ENCODE data around the gene SNED1.

SNED1 gene

GRCh38 chr2:241043581-241043980 is 45.2 kb downstream of the SNED1 start:
- DNase-seq (ENCODE audit: extremely low read depth in 1 of 2, low read depth in 1 of 2), result no peak

GRCh38 chr2:241047253-241048010 is 49.0 kb downstream of the SNED1 start:
- no peak for DNase-seq (ENCODE audit: extremely low read depth in 1 of 2, low read depth in 1 of 2)

GRCh38 chr2:241048149-241048948 is 49.9 kb downstream of the SNED1 start:
- DNase-seq (ENCODE audit: extremely low read depth in 1 of 2, low read depth in 1 of 2), result no peak

- DNase-seq (ENCODE audit: extremely low read depth in 1 of 2, low read depth in 1 of 2), result no peak
These were observed 50.5 kb downstream of the SNED1 start for GRCh38 chr2:241048949-241049343.

GRCh38 chr2:241049739-241050623 is 51.6 kb downstream of the SNED1 start:
- DNase-seq (ENCODE audit: extremely low read depth in 1 of 2, low read depth in 1 of 2), result no peak

- DNase-seq (ENCODE audit: extremely low read depth in 1 of 2, low read depth in 1 of 2), result no peak
These were observed 52.5 kb downstream of the SNED1 start for GRCh38 chr2:241050624-241051577.

GRCh38 chr2:241051578-241052487 is 53.4 kb downstream of the SNED1 start:
- DNase-seq (ENCODE audit: extremely low read depth in 1 of 2, low read depth in 1 of 2), result no peak

GRCh38 chr2:241052677-241053360 is 54.4 kb downstream of the SNED1 start:
- DNase-seq (ENCODE audit: extremely low read depth in 1 of 2, low read depth in 1 of 2), result no peak

GRCh38 chr2:241053576-241054251 is 55.3 kb downstream of the SNED1 start:
- DNase-seq (ENCODE audit: extremely low read depth in 1 of 2, low read depth in 1 of 2), result no peak

- no peak for DNase-seq (ENCODE audit: extremely low read depth in 1 of 2, low read depth in 1 of 2)
These were observed 62.9 kb downstream of the SNED1 start for GRCh38 chr2:241061275-241061674.

- DNase-seq (ENCODE audit: extremely low read depth in 1 of 2, low read depth in 1 of 2), result no peak
These were observed 64.1 kb downstream of the SNED1 start for GRCh38 chr2:241062389-241063092.

- no peak for DNase-seq (ENCODE audit: extremely low read depth in 1 of 2, low read depth in 1 of 2)
These were observed 64.7 kb downstream of the SNED1 start for GRCh38 chr2:241063093-241063551.

GRCh38 chr2:241063587-241063986 is 65.2 kb downstream of the SNED1 start:
- DNase-seq (ENCODE audit: extremely low read depth in 1 of 2, low read depth in 1 of 2), result no peak

GRCh38 chr2:241064008-241064801 is 65.8 kb downstream of the SNED1 start:
- peak; percentile 14 to 22 for DNase-seq (ENCODE audit: extremely low read depth in 1 of 2, low read depth in 1 of 2)

GRCh38 chr2:241064802-241065354 is 66.5 kb downstream of the SNED1 start:
- no peak for DNase-seq (ENCODE audit: extremely low read depth in 1 of 2, low read depth in 1 of 2)

- DNase-seq (ENCODE audit: extremely low read depth in 1 of 2, low read depth in 1 of 2), result no peak
These were observed 67.0 kb downstream of the SNED1 start for GRCh38 chr2:241065355-241065803.

Measured in stimulated activated CD8-positive, alpha-beta memory T cell treated with anti-CD3 and anti-CD28 coated beads, Interleukin-7, amount 100 ng/mL, for 48 hours (primary cell).